Keratinocyte (primary cell): ENCODE results near the gene PIR. TPM values are rescaled to one million over a fixed set of nuclear protein-coding genes. Genes with fewer than 3 reads are reported as not detected.

Source experiments
- DNase-seq: peaks from one replicate; pipeline ENCODE4 v3.0.0-alpha.2; 2011; ENCODE audit warnings: low read depth, missing footprints, low spot score
- FAIRE-seq: peaks from 2 replicates; lab custom pipeline; 2011; peaks lifted over from hg19 to GRCh38; lab: Jason Lieb, UNC
- H2AFZ ChIP-seq: 2 replicates; pipeline ENCODE4 v1.6.0; 2012; ENCODE audit warnings: low read length, control low read depth, inconsistent platforms; ENCODE audit not compliant: control insufficient read depth
- H3K27ac ChIP-seq: 2 replicates; pipeline ENCODE4 v1.5.1; 2011; ENCODE audit warnings: low read length; ENCODE audit not compliant: control insufficient read depth, insufficient read depth
- H3K27me3 ChIP-seq: 3 replicates; pipeline ENCODE4 v1.6.0; 2011; ENCODE audit warnings: low read length; ENCODE audit not compliant: control insufficient read depth, insufficient read depth; ENCODE audit errors: extremely low read depth
- H3K36me3 ChIP-seq, 2 experiments: 2 replicates in 1 of 2; 3 replicates in 1 of 2; pipeline ENCODE4 v1.5.1; 2011; ENCODE audit warnings: low read length in 2 of 2, mild to moderate bottlenecking in 1 of 2; ENCODE audit not compliant: control insufficient read depth in 2 of 2, insufficient read depth in 2 of 2; ENCODE audit errors: extremely low read depth in 1 of 2
- H3K4me1 ChIP-seq: 3 replicates; pipeline ENCODE4 v1.5.1; 2011; ENCODE audit warnings: low read length; ENCODE audit not compliant: control insufficient read depth, insufficient read depth; ENCODE audit errors: extremely low read depth
- H3K4me2 ChIP-seq: 3 replicates; pipeline ENCODE4 v1.6.0; 2011; ENCODE audit warnings: low read depth, low read length; ENCODE audit not compliant: control insufficient read depth, insufficient read depth; ENCODE audit errors: extremely low read depth
- H3K4me3 ChIP-seq, 3 experiments: fragments of 200-600 bp in 1 of 3; sonication (generic) in 1 of 3; 2 replicates in 2 of 3; 3 replicates in 1 of 3; pipeline ENCODE4 v1.5.1; 2011 to 2016; ENCODE audit warnings: low read length in 3 of 3, mild to moderate bottlenecking in 3 of 3, control low read depth in 2 of 3, inconsistent platforms in 1 of 3, low read depth in 1 of 3, mixed read lengths in 1 of 3, mixed run types in 1 of 3, moderate library complexity in 1 of 3; ENCODE audit not compliant: control insufficient read depth in 2 of 3, insufficient read depth in 2 of 3; ENCODE audit errors: extremely low read depth in 1 of 3
- H3K79me2 ChIP-seq: 2 replicates; pipeline ENCODE4 v1.6.0; 2012; ENCODE audit warnings: low read length; ENCODE audit not compliant: control insufficient read depth, insufficient read depth
- H3K9ac ChIP-seq: 3 replicates; pipeline ENCODE4 v1.6.0; 2011; ENCODE audit warnings: low read length; ENCODE audit not compliant: control insufficient read depth, insufficient read depth; ENCODE audit errors: extremely low read depth
- H3K9me1 ChIP-seq: 3 replicates; pipeline ENCODE4 v1.6.0; 2011; ENCODE audit warnings: low read length; ENCODE audit not compliant: control insufficient read depth, insufficient read depth; ENCODE audit errors: extremely low read depth
- H3K9me3 ChIP-seq: 2 replicates; pipeline ENCODE4 v1.5.1; 2012; ENCODE audit warnings: low read depth, low read length; ENCODE audit not compliant: control insufficient read depth
- H4K20me1 ChIP-seq: 3 replicates; pipeline ENCODE4 v1.6.0; 2011; ENCODE audit warnings: low read length; ENCODE audit not compliant: control insufficient read depth, insufficient read depth; ENCODE audit errors: extremely low read depth
- CTCF ChIP-seq, 3 experiments: IDR thresholded peaks in 1 of 3; conservative IDR thresholded peaks in 1 of 3; optimal IDR thresholded peaks in 1 of 3; 2 replicates in 2 of 3; 3 replicates in 1 of 3; pipeline versions ENCODE3 to v1.5.1; 2011; ENCODE audit warnings: low read length in 3 of 3, mild to moderate bottlenecking in 3 of 3, moderate library complexity in 2 of 3, control low read depth in 1 of 3, inconsistent platforms in 1 of 3; ENCODE audit not compliant: insufficient read depth in 2 of 3; ENCODE audit errors: extremely low read depth in 1 of 3
- EZH2 ChIP-seq: IDR thresholded peaks from one replicate; pipeline ENCODE4 v1.6.1; 2012; ENCODE audit warnings: inconsistent platforms, mild to moderate bottlenecking, low read length, moderate library complexity
- dilution Hi-C: fragments of 300-500 bp; cut with MboI; formaldehyde crosslinking; loops from one replicate; pipeline ENCODE4 v1.7.0; 2020; ENCODE audit warnings: low sequenced_read_pairs; ENCODE audit not compliant: extremely low pct_ligation_motif_present
- polyA plus RNA-seq, 5 experiments: library from polyadenylated mRNA; depleted of rRNA in 3 of 5; stranded (reverse) in 3 of 5; stranded (forward) in 1 of 5; unstranded in 1 of 5; fragments of >200 nt; gene quantifications; 1 replicate in 1 of 5; 2 replicates in 3 of 5; 3 replicates in 1 of 5; pipeline versions ENCODE4 v1.2.1 to v1.2.3, GENCODE V29; 2011 to 2012; ENCODE audit warnings: missing spikeins in 2 of 5, low read depth in 1 of 5, low replicate concordance in 1 of 5

The PIR gene
- polyA plus RNA-seq, 1 donor (not counting 4 experiments of a cell fraction or from before 2014, with no cell fraction given): 23.2 TPM

GRCh38 chrX:15343075-15343476 lies 150.1 kb downstream of the PIR start:
- DNase-seq (no peak), FAIRE-seq (no peak)
- Histone ChIP-seq H3K9ac (no peak overlapping the region), H4K20me1 (no peaks in the 10 kb centered on the region), H3K79me2 (no peaks in the 10 kb centered on the region), H3K27ac (no peak overlapping the region), H3K27me3 (peaks cover 6% of the 10 kb centered on the region), H3K36me3 (no peaks in the 10 kb centered on the region), H3K4me2 (no peak overlapping the region), H3K4me1 (no peaks in the 10 kb centered on the region), H3K9me3 (no peaks in the 10 kb centered on the region), H3K4me3 (no peak overlapping the region), H2AFZ (no peak overlapping the region), H3K9me1 (no peaks in the 10 kb centered on the region)
- dilution Hi-C loops: no loop called here
- no peak for TF ChIP-seq EZH2
- TF ChIP-seq CTCF (optimal IDR thresholded peaks at IDR 0.05 in 1 of 3, IDR thresholded peaks at IDR 0.05 in 1 of 3, conservative IDR thresholded peaks at IDR 0.05 in 1 of 3; ENCODE audit: extremely low read depth in 1 of 3, insufficient read depth in 2 of 3, low read length in 3 of 3): no peak

GRCh38 chrX:15340867-15341266 lies 152.3 kb downstream of the PIR start:
- Histone ChIP-seq H3K4me1 (no peaks in the 10 kb centered on the region), H3K9me3 (no peaks in the 10 kb centered on the region), H2AFZ (no peak overlapping the region), H3K4me2 (no peak overlapping the region), H3K9ac (no peak overlapping the region), H3K27ac (no peak overlapping the region), H3K4me3 (no peak overlapping the region), H3K9me1 (no peaks in the 10 kb centered on the region), H3K36me3 (no peaks in the 10 kb centered on the region), H4K20me1 (no peaks in the 10 kb centered on the region), H3K27me3 (peaks cover 6% of the 10 kb centered on the region), H3K79me2 (no peaks in the 10 kb centered on the region)
- dilution Hi-C loops: no loop called here
- TF ChIP-seq CTCF (optimal IDR thresholded peaks at IDR 0.05 in 1 of 3, IDR thresholded peaks at IDR 0.05 in 1 of 3, conservative IDR thresholded peaks at IDR 0.05 in 1 of 3; ENCODE audit: extremely low read depth in 1 of 3, insufficient read depth in 2 of 3, low read length in 3 of 3) (no peak), EZH2 (no peak)
- no peak for DNase-seq
- FAIRE-seq: no peak
